ENCODE results near the gene CITED2. TPM values are rescaled to one million over a fixed set of nuclear protein-coding genes. Genes with fewer than 3 reads are reported as not detected.

CITED2 gene
- total and polyA plus RNA-seq, 2 experiments from 2014 or later, result 26.6 to 76.9 TPM

DNA sequence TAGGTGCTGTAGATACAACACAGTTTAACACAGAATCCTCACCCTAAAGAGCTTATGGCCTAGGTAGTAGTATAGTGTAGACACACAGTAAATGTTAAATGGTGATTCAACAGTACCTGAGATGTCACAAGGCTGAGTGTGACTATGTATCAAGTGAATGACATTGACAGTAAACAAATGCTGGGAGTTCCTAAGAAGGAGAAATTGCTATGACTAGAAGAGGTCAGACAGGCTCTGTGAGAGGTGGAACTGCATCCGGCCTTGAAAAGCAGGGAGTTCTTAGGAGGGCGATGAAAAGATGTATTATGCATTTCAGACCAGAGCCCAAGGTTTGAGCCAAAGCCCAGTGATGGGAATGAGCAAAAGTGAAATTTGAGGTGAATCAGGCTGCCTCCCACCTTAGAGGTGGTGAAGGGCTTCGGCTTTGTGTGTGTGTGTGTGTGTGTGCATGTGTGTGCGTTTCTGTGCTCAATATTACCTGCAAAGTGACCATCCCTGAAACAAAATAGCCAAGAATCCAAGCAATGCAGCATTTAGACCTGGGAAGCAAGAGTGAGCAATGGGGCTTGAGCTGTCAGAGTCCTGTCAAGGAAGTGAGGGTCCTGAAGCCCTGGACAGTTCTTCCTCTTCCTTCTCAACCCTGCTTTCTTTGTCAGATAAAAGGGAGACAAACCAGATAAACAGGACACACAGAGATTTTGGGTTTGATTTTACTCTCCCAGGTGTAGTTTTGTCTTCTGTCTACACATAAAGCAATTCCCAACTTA is 32.3 kb upstream of the CITED2 start (continued):
- TF ChIP-seq, protein P1, sequence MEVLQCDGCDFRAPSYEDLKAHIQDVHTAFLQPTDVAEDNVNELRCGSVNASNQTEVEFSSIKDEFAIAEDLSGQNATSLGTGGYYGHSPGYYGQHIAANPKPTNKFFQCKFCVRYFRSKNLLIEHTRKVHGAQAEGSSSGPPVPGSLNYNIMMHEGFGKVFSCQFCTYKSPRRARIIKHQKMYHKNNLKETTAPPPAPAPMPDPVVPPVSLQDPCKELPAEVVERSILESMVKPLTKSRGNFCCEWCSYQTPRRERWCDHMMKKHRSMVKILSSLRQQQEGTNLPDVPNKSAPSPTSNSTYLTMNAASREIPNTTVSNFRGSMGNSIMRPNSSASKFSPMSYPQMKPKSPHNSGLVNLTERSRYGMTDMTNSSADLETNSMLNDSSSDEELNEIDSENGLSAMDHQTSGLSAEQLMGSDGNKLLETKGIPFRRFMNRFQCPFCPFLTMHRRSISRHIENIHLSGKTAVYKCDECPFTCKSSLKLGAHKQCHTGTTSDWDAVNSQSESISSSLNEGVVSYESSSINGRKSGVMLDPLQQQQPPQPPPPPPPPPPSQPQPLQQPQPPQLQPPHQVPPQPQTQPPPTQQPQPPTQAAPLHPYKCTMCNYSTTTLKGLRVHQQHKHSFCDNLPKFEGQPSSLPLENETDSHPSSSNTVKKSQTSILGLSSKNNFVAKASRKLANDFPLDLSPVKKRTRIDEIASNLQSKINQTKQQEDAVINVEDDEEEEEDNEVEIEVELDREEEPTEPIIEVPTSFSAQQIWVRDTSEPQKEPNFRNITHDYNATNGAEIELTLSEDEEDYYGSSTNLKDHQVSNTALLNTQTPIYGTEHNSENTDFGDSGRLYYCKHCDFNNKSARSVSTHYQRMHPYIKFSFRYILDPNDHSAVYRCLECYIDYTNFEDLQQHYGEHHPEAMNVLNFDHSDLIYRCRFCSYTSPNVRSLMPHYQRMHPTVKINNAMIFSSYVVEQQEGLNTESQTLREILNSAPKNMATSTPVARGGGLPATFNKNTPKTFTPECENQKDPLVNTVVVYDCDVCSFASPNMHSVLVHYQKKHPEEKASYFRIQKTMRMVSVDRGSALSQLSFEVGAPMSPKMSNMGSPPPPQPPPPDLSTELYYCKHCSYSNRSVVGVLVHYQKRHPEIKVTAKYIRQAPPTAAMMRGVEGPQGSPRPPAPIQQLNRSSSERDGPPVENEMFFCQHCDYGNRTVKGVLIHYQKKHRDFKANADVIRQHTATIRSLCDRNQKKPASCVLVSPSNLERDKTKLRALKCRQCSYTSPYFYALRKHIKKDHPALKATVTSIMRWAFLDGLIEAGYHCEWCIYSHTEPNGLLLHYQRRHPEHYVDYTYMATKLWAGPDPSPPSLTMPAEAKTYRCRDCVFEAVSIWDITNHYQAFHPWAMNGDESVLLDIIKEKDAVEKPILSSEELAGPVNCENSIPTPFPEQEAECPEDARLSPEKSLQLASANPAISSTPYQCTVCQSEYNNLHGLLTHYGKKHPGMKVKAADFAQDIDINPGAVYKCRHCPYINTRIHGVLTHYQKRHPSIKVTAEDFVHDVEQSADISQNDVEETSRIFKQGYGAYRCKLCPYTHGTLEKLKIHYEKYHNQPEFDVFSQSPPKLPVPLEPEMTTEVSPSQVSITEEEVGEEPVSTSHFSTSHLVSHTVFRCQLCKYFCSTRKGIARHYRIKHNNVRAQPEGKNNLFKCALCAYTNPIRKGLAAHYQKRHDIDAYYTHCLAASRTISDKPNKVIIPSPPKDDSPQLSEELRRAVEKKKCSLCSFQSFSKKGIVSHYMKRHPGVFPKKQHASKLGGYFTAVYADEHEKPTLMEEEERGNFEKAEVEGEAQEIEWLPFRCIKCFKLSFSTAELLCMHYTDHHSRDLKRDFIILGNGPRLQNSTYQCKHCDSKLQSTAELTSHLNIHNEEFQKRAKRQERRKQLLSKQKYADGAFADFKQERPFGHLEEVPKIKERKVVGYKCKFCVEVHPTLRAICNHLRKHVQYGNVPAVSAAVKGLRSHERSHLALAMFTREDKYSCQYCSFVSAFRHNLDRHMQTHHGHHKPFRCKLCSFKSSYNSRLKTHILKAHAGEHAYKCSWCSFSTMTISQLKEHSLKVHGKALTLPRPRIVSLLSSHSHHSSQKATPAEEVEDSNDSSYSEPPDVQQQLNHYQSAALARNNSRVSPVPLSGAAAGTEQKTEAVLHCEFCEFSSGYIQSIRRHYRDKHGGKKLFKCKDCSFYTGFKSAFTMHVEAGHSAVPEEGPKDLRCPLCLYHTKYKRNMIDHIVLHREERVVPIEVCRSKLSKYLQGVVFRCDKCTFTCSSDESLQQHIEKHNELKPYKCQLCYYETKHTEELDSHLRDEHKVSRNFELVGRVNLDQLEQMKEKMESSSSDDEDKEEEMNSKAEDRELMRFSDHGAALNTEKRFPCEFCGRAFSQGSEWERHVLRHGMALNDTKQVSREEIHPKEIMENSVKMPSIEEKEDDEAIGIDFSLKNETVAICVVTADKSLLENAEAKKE (CRISPR knock-in tag; IDR thresholded peaks at IDR 0.05), result no peak

DNA sequence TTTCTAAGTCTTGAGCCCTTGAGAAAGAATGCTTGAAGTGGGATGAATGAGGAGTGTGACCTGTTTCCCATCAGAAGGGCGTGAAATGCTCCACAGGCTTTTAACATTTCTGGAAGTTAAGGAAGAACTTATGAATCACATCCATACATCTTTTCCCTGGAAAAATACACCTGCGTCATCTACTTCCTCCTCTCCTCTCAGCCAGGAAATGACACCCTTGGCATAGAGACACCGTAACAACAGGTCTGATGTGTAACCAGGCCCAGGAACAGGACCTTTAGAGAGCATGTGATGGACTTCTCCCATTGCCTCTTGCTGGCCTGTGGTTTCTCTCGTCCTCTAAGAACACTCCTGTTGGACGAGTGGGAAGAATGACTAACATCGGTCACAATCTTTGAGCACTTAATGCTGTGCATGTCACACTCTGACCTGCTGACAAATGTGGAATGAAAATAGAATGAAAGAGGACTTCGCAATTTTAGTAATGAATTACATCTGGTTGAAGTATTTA is 28.5 kb upstream of the CITED2 start:
- Mint-ChIP-seq H3K4me3 (no peak overlapping the region), H3K27me3 (ENCODE audit: insufficient read depth, low read depth, poor library complexity) (peaks cover 19% of the 10 kb centered on the region), H3K9me3 (no peaks in the 10 kb centered on the region), H3K27ac (no peak overlapping the region), H3K36me3 (ENCODE audit: low read depth) (no peaks in the 10 kb centered on the region), H3K4me1 (no peaks in the 10 kb centered on the region; the same call in 2 of the 3 replicates)
- Histone ChIP-seq H4K20me1 (replicated peaks; ENCODE audit: insufficient read depth) (no peaks in the 10 kb centered on the region), H3K9me2 (ENCODE audit: insufficient read depth) (no peaks in the 10 kb centered on the region), H3K27ac (ENCODE audit: low read depth) (no peak overlapping the region), H3K4me1 (ENCODE audit: insufficient read depth) (no peaks in the 10 kb centered on the region; the same call in 1 of the 2 replicates), H3K4me3 (no peak overlapping the region), H2AFZ (no peak overlapping the region), H3K36me3 (ENCODE audit: insufficient read depth) (no peaks in the 10 kb centered on the region), H3K4me2 (no peak overlapping the region), H3K27me3 (ENCODE audit: insufficient read depth) (peaks cover 28% of the 10 kb centered on the region), H3F3A (replicated peaks; ENCODE audit: low read depth) (no peaks in the 10 kb centered on the region), H3K79me2 (replicated peaks; ENCODE audit: insufficient read depth) (no peaks in the 10 kb centered on the region)
- no peak for DNase-seq (ENCODE audit: low spot score)
- no peak for TF ChIP-seq CREB1 (CRISPR knock-in tag; IDR thresholded peaks at IDR 0.05; ENCODE audit: low read depth)
- TF ChIP-seq, protein P2, sequence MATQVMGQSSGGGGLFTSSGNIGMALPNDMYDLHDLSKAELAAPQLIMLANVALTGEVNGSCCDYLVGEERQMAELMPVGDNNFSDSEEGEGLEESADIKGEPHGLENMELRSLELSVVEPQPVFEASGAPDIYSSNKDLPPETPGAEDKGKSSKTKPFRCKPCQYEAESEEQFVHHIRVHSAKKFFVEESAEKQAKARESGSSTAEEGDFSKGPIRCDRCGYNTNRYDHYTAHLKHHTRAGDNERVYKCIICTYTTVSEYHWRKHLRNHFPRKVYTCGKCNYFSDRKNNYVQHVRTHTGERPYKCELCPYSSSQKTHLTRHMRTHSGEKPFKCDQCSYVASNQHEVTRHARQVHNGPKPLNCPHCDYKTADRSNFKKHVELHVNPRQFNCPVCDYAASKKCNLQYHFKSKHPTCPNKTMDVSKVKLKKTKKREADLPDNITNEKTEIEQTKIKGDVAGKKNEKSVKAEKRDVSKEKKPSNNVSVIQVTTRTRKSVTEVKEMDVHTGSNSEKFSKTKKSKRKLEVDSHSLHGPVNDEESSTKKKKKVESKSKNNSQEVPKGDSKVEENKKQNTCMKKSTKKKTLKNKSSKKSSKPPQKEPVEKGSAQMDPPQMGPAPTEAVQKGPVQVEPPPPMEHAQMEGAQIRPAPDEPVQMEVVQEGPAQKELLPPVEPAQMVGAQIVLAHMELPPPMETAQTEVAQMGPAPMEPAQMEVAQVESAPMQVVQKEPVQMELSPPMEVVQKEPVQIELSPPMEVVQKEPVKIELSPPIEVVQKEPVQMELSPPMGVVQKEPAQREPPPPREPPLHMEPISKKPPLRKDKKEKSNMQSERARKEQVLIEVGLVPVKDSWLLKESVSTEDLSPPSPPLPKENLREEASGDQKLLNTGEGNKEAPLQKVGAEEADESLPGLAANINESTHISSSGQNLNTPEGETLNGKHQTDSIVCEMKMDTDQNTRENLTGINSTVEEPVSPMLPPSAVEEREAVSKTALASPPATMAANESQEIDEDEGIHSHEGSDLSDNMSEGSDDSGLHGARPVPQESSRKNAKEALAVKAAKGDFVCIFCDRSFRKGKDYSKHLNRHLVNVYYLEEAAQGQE (IDR thresholded peaks at IDR 0.05; ENCODE audit: unreplicated experiment), result no peak
- TF ChIP-seq, protein P3, sequence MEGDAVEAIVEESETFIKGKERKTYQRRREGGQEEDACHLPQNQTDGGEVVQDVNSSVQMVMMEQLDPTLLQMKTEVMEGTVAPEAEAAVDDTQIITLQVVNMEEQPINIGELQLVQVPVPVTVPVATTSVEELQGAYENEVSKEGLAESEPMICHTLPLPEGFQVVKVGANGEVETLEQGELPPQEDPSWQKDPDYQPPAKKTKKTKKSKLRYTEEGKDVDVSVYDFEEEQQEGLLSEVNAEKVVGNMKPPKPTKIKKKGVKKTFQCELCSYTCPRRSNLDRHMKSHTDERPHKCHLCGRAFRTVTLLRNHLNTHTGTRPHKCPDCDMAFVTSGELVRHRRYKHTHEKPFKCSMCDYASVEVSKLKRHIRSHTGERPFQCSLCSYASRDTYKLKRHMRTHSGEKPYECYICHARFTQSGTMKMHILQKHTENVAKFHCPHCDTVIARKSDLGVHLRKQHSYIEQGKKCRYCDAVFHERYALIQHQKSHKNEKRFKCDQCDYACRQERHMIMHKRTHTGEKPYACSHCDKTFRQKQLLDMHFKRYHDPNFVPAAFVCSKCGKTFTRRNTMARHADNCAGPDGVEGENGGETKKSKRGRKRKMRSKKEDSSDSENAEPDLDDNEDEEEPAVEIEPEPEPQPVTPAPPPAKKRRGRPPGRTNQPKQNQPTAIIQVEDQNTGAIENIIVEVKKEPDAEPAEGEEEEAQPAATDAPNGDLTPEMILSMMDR (conservative IDR thresholded peaks at IDR 0.05; ENCODE audit: low read depth in 2 of 2), result no peak
- TF ChIP-seq EZH2phosphoT487 (IDR thresholded peaks at IDR 0.05; ENCODE audit: unreplicated experiment), result no peak
- TF ChIP-seq ZNF114 (CRISPR knock-in tag; IDR thresholded peaks at IDR 0.05), result no peak
- TF ChIP-seq EZH2 (IDR thresholded peaks at IDR 0.05; ENCODE audit: low read depth, unreplicated experiment), result no peak
- no peak for TF ChIP-seq NANOG (IDR thresholded peaks at IDR 0.05; ENCODE audit: borderline replicate concordance)
- TF ChIP-seq STAT1 (IDR thresholded peaks at IDR 0.05; ENCODE audit: unreplicated experiment), result no peak
- TF ChIP-seq, protein P4, sequence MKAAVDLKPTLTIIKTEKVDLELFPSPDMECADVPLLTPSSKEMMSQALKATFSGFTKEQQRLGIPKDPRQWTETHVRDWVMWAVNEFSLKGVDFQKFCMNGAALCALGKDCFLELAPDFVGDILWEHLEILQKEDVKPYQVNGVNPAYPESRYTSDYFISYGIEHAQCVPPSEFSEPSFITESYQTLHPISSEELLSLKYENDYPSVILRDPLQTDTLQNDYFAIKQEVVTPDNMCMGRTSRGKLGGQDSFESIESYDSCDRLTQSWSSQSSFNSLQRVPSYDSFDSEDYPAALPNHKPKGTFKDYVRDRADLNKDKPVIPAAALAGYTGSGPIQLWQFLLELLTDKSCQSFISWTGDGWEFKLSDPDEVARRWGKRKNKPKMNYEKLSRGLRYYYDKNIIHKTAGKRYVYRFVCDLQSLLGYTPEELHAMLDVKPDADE (IDR thresholded peaks at IDR 0.05), result no peak
- no peak for ATAC-seq
